ENCODE measurements around the gene YEATS2. TPM values are rescaled to one million over a fixed set of nuclear protein-coding genes. Genes with fewer than 3 reads are reported as not detected.
"Not testable (repeated sequence)": the region's sequence is repeated elsewhere in the genome, so short reads cannot be mapped to it uniquely, and the experiment has no call there.

The YEATS2 gene
- polyA plus RNA-seq, 1 donor from 2014 or later: 46.2 TPM

DNA sequence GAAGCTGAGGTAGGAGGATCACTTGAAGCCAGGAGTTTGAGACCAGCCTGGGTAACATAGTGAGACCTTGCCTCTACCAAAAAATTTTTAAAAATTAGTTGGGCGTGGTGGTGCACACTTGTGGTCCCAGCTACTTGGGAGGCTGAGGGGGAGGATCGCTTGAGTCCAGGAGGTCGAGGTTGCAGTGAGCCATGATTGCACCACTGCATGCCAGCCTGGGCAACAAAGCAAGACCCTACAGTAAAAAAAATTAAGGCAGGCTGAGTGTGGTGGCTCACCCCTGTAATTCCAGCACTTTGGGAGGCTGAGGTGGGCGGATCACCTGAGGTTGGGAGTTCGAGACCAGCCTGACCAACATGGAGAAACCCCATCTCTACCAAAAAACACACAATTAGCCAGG is 8.0 kb upstream of the YEATS2 start:
- H3K36me3 ChIP-seq (ENCODE audit: insufficient read depth, low read length); H3K4me3 ChIP-seq (ENCODE audit: low read length); H3K9me3 ChIP-seq (ENCODE audit: low read length); H3K79me2 ChIP-seq (replicated peaks; ENCODE audit: insufficient read depth, low read length); H3K4me2 ChIP-seq (ENCODE audit: low read length); H3K9ac ChIP-seq (ENCODE audit: low read length); H2AFZ ChIP-seq (ENCODE audit: low read depth, low read length); H3F3A ChIP-seq (ENCODE audit: insufficient read depth, low read length, poor library complexity, severe bottlenecking); H3K27me3 ChIP-seq (ENCODE audit: insufficient read depth, low read depth, low read length); H4K20me1 ChIP-seq (ENCODE audit: insufficient read depth); H3K9me2 ChIP-seq (ENCODE audit: insufficient read depth, low read length); H3K27ac ChIP-seq (ENCODE audit: low read length): not testable (repeated sequence)

- no peak for TF ChIP-seq RAD21 (conservative IDR thresholded peaks at IDR 0.05)
- no peak for TF ChIP-seq POLR2AphosphoS5 (IDR thresholded peaks at IDR 0.05)
- TF ChIP-seq REST (IDR thresholded peaks at IDR 0.05; ENCODE audit: borderline replicate concordance): no peak
- no peak for TF ChIP-seq EZH2 (IDR thresholded peaks at IDR 0.05; ENCODE audit: borderline replicate concordance, insufficient read depth, low read length, poor library complexity, severe bottlenecking)
- TF ChIP-seq SMC3 (conservative IDR thresholded peaks at IDR 0.05; ENCODE audit: poor library complexity): no peak
- TF ChIP-seq TAF1 (IDR thresholded peaks at IDR 0.05; ENCODE audit: low read depth): no peak
- TF ChIP-seq MXI1 (conservative IDR thresholded peaks at IDR 0.05; ENCODE audit: poor library complexity, severe bottlenecking): no peak
- TF ChIP-seq EP300 (conservative IDR thresholded peaks at IDR 0.05; ENCODE audit: poor library complexity, severe bottlenecking): no peak
- TF ChIP-seq, protein P1, sequence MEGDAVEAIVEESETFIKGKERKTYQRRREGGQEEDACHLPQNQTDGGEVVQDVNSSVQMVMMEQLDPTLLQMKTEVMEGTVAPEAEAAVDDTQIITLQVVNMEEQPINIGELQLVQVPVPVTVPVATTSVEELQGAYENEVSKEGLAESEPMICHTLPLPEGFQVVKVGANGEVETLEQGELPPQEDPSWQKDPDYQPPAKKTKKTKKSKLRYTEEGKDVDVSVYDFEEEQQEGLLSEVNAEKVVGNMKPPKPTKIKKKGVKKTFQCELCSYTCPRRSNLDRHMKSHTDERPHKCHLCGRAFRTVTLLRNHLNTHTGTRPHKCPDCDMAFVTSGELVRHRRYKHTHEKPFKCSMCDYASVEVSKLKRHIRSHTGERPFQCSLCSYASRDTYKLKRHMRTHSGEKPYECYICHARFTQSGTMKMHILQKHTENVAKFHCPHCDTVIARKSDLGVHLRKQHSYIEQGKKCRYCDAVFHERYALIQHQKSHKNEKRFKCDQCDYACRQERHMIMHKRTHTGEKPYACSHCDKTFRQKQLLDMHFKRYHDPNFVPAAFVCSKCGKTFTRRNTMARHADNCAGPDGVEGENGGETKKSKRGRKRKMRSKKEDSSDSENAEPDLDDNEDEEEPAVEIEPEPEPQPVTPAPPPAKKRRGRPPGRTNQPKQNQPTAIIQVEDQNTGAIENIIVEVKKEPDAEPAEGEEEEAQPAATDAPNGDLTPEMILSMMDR (IDR thresholded peaks at IDR 0.05; ENCODE audit: poor library complexity, severe bottlenecking): no peak
- Histone ChIP-seq H3K4me3 (ENCODE audit: low read length) (no peak overlapping the region), H3K9me2 (ENCODE audit: insufficient read depth, low read length) (no peaks in the 10 kb centered on the region)
Measured at GRCh38 chr3:183690402-183690995, 7.1 kb upstream of the YEATS2 start.

GRCh38 chr3:183692436-183692835 is 5.2 kb upstream of the YEATS2 start:
- no peak overlapping the region for H3K4me2 ChIP-seq (ENCODE audit: low read length)
- no peak overlapping the region for H3K27ac ChIP-seq (ENCODE audit: low read length)
- H3K9ac ChIP-seq (ENCODE audit: low read length): no peak overlapping the region
- no peaks in the 10 kb centered on the region for H3F3A ChIP-seq (ENCODE audit: insufficient read depth, low read length, poor library complexity, severe bottlenecking)
- no peaks in the 10 kb centered on the region for H3K36me3 ChIP-seq (ENCODE audit: insufficient read depth, low read length)
- no peaks in the 10 kb centered on the region for H3K27me3 ChIP-seq (ENCODE audit: insufficient read depth, low read depth, low read length)
- no peaks in the 10 kb centered on the region for H3K9me2 ChIP-seq (ENCODE audit: insufficient read depth, low read length)
- no peak overlapping the region for H3K4me3 ChIP-seq (ENCODE audit: low read length)
- H3K79me2 ChIP-seq (replicated peaks; ENCODE audit: insufficient read depth, low read length): no peaks in the 10 kb centered on the region
- TF ChIP-seq, protein P1 (IDR thresholded peaks at IDR 0.05; ENCODE audit: poor library complexity, severe bottlenecking): no peak
- TF ChIP-seq EZH2 (IDR thresholded peaks at IDR 0.05; ENCODE audit: borderline replicate concordance, insufficient read depth, low read length, poor library complexity, severe bottlenecking) (no peak), RAD21 (conservative IDR thresholded peaks at IDR 0.05) (no peak), EP300 (conservative IDR thresholded peaks at IDR 0.05; ENCODE audit: poor library complexity, severe bottlenecking) (no peak), POLR2AphosphoS5 (IDR thresholded peaks at IDR 0.05) (no peak), REST (IDR thresholded peaks at IDR 0.05; ENCODE audit: borderline replicate concordance) (no peak), SMC3 (conservative IDR thresholded peaks at IDR 0.05; ENCODE audit: poor library complexity) (no peak), MXI1 (conservative IDR thresholded peaks at IDR 0.05; ENCODE audit: poor library complexity, severe bottlenecking) (no peak), TAF1 (IDR thresholded peaks at IDR 0.05; ENCODE audit: low read depth) (no peak)
- H3K9me3 ChIP-seq (ENCODE audit: low read length): no peaks in the 10 kb centered on the region
- H2AFZ ChIP-seq (ENCODE audit: low read depth, low read length): no peak overlapping the region
- H4K20me1 ChIP-seq (ENCODE audit: insufficient read depth): no peaks in the 10 kb centered on the region

More at GRCh38 chr3:183690402-183690995, 7.1 kb upstream of the YEATS2 start:
- no peak overlapping the region for H3K27ac ChIP-seq (ENCODE audit: low read length)
- no peak overlapping the region for H3K9ac ChIP-seq (ENCODE audit: low read length)
- H3F3A ChIP-seq (ENCODE audit: insufficient read depth, low read length, poor library complexity, severe bottlenecking): no peaks in the 10 kb centered on the region
- H3K27me3 ChIP-seq (ENCODE audit: insufficient read depth, low read depth, low read length): no peaks in the 10 kb centered on the region
- H2AFZ ChIP-seq (ENCODE audit: low read depth, low read length): no peak overlapping the region
- no peaks in the 10 kb centered on the region for H3K79me2 ChIP-seq (replicated peaks; ENCODE audit: insufficient read depth, low read length)
- H4K20me1 ChIP-seq (ENCODE audit: insufficient read depth): no peaks in the 10 kb centered on the region
- H3K36me3 ChIP-seq (ENCODE audit: insufficient read depth, low read length): no peaks in the 10 kb centered on the region
- H3K9me3 ChIP-seq (ENCODE audit: low read length): no peaks in the 10 kb centered on the region
- H3K4me2 ChIP-seq (ENCODE audit: low read length): no peak overlapping the region
